ENCODE measurements around the gene SLC9A3.

SLC9A3 gene

GRCh38 chr5:425714-426113, 98.5 kb downstream of the SLC9A3 start:
- peak; percentile 55 to 68 (median 62) for DNase-seq
- Histone ChIP-seq H3K27ac (ENCODE audit: insufficient read depth in 1 of 2, low read depth in 1 of 2, low read length in 2 of 2, poor library complexity in 1 of 2, severe bottlenecking in 2 of 2) (no peak overlapping the region), H3K9me3 (ENCODE audit: control extremely low read depth in 1 of 5, control insufficient read depth in 4 of 5, insufficient read depth in 2 of 5, low read depth in 1 of 5, low read length in 4 of 5) (no peaks in the 10 kb centered on the region), H3K4me1 (ENCODE audit: control extremely low read depth in 1 of 4, control insufficient read depth in 4 of 4, insufficient read depth in 4 of 4, low read length in 3 of 4) (peaks cover 0 to 23% (median 0%) of the 10 kb centered on the region in 4 experiments), H3K4me3 (ENCODE audit: control insufficient read depth in 1 of 7, extremely low read depth in 1 of 7, insufficient read depth in 4 of 7, low read depth in 2 of 7, low read length in 6 of 7) (no peak overlapping the region), H3K36me3 (ENCODE audit: control insufficient read depth in 4 of 4, insufficient read depth in 4 of 4, low read length in 3 of 4) (peaks cover 0 to 62% (median 0%) of the 10 kb centered on the region in 4 experiments), H3K27me3 (replicated peaks in 2 of 5; ENCODE audit: control insufficient read depth in 4 of 5, insufficient read depth in 5 of 5, low read length in 4 of 5) (no peaks in the 10 kb centered on the region)
- ChIA-PET CTCF (interaction anchor here (0.7 to 2.4 kb wide), 17 partner anchors 8 to 238 kb away, joined by 3 to 24 read pairs (median 4); partner anchors contain the start of gene AHRR), POLR2A (interaction anchor here (1.3 kb wide), 1 partner anchor 109 kb away, joined by 5 read pairs; no protein-coding TSS in a partner anchor)
- 60% methylated on average over 1 of the region's 5 CpGs for WGBS (ENCODE audit: insufficient coverage)

- Histone ChIP-seq H3K9me3 (ENCODE audit: control extremely low read depth in 1 of 5, control insufficient read depth in 4 of 5, insufficient read depth in 2 of 5, low read depth in 1 of 5, low read length in 4 of 5) (no peaks in the 10 kb centered on the region), H3K36me3 (ENCODE audit: control insufficient read depth in 4 of 4, insufficient read depth in 4 of 4, low read length in 3 of 4) (peaks cover 0 to 62% (median 0%) of the 10 kb centered on the region in 4 experiments), H3K27me3 (replicated peaks in 2 of 5; ENCODE audit: control insufficient read depth in 4 of 5, insufficient read depth in 5 of 5, low read length in 4 of 5) (no peaks in the 10 kb centered on the region), H3K27ac (ENCODE audit: insufficient read depth in 1 of 2, low read depth in 1 of 2, low read length in 2 of 2, poor library complexity in 1 of 2, severe bottlenecking in 2 of 2) (no peak overlapping the region), H3K4me3 (ENCODE audit: control insufficient read depth in 1 of 7, extremely low read depth in 1 of 7, insufficient read depth in 4 of 7, low read depth in 2 of 7, low read length in 6 of 7) (no peak overlapping the region), H3K4me1 (ENCODE audit: control extremely low read depth in 1 of 4, control insufficient read depth in 4 of 4, insufficient read depth in 4 of 4, low read length in 3 of 4) (peaks cover 0 to 23% (median 0%) of the 10 kb centered on the region in 4 experiments)
- no peak for DNase-seq
- CTCF ChIA-PET: interaction anchor here (0.6 to 3.1 kb wide), 8 partner anchors 8 to 108 kb away, joined by 3 to 24 read pairs (median 6); partner anchors contain the start of gene AHRR
- POLR2A ChIA-PET: no interaction called here
- 77% methylated on average over 3 of the region's 11 CpGs for WGBS (ENCODE audit: insufficient coverage)
Measured at GRCh38 chr5:424301-425110, 99.7 kb downstream of the SLC9A3 start.

- WGBS (ENCODE audit: insufficient coverage): 95% methylated on average over 17 of the region's 24 CpGs
- Histone ChIP-seq H3K27ac (ENCODE audit: insufficient read depth in 1 of 2, low read depth in 1 of 2, low read length in 2 of 2, poor library complexity in 1 of 2, severe bottlenecking in 2 of 2) (no peak overlapping the region), H3K4me1 (ENCODE audit: control extremely low read depth in 1 of 4, control insufficient read depth in 4 of 4, insufficient read depth in 4 of 4, low read length in 3 of 4) (peaks cover 0 to 24% (median 0%) of the 10 kb centered on the region in 4 experiments), H3K36me3 (ENCODE audit: control insufficient read depth in 4 of 4, insufficient read depth in 4 of 4, low read length in 3 of 4) (peaks cover 0 to 61% (median 0%) of the 10 kb centered on the region in 4 experiments), H3K4me3 (ENCODE audit: control insufficient read depth in 1 of 7, extremely low read depth in 1 of 7, insufficient read depth in 4 of 7, low read depth in 2 of 7, low read length in 6 of 7) (no peak overlapping the region), H3K9me3 (ENCODE audit: control extremely low read depth in 1 of 5, control insufficient read depth in 4 of 5, insufficient read depth in 2 of 5, low read depth in 1 of 5, low read length in 4 of 5) (no peaks in the 10 kb centered on the region), H3K27me3 (replicated peaks in 2 of 5; ENCODE audit: control insufficient read depth in 4 of 5, insufficient read depth in 5 of 5, low read length in 4 of 5) (no peaks in the 10 kb centered on the region)
- POLR2A ChIA-PET: no interaction called here
- no peak for DNase-seq
- CTCF ChIA-PET: interaction anchor here (0.6 to 3.1 kb wide), 8 partner anchors 9 to 107 kb away, joined by 3 to 24 read pairs (median 6); partner anchors contain the start of gene AHRR
Measured at GRCh38 chr5:423626-424261, 100.5 kb downstream of the SLC9A3 start.

- peaks cover 0 to 30% (median 0%) of the 10 kb centered on the region in 4 experiments for H3K4me1 ChIP-seq (ENCODE audit: control extremely low read depth in 1 of 4, control insufficient read depth in 4 of 4, insufficient read depth in 4 of 4, low read length in 3 of 4)
- 86% methylated on average over 9 of the region's 9 CpGs for WGBS (ENCODE audit: insufficient coverage)
- H3K4me3 ChIP-seq (ENCODE audit: control insufficient read depth in 1 of 7, extremely low read depth in 1 of 7, insufficient read depth in 4 of 7, low read depth in 2 of 7, low read length in 6 of 7): no peak overlapping the region
- H3K27me3 ChIP-seq (replicated peaks in 2 of 5; ENCODE audit: control insufficient read depth in 4 of 5, insufficient read depth in 5 of 5, low read length in 4 of 5): no peaks in the 10 kb centered on the region
- no peaks in the 10 kb centered on the region for H3K9me3 ChIP-seq (ENCODE audit: control extremely low read depth in 1 of 5, control insufficient read depth in 4 of 5, insufficient read depth in 2 of 5, low read depth in 1 of 5, low read length in 4 of 5)
- POLR2A ChIA-PET: no interaction called here
- no peak overlapping the region for H3K27ac ChIP-seq (ENCODE audit: insufficient read depth in 1 of 2, low read depth in 1 of 2, low read length in 2 of 2, poor library complexity in 1 of 2, severe bottlenecking in 2 of 2)
- DNase-seq: no peak
- CTCF ChIA-PET: interaction anchor here (0.8 to 3.1 kb wide), 3 partner anchors 9 to 107 kb away, joined by 3 to 15 read pairs (median 4); no protein-coding TSS in a partner anchor
- H3K36me3 ChIP-seq (ENCODE audit: control insufficient read depth in 4 of 4, insufficient read depth in 4 of 4, low read length in 3 of 4): peaks cover 0 to 62% (median 0%) of the 10 kb centered on the region in 4 experiments
Measured at GRCh38 chr5:423233-423565, 101.0 kb downstream of the SLC9A3 start.

- 92% methylated on average over 32 of the region's 32 CpGs for WGBS (ENCODE audit: insufficient coverage)
- no peak for DNase-seq
- H3K9me3 ChIP-seq (ENCODE audit: control extremely low read depth in 1 of 5, control insufficient read depth in 4 of 5, insufficient read depth in 2 of 5, low read depth in 1 of 5, low read length in 4 of 5): no peaks in the 10 kb centered on the region
- ChIA-PET POLR2A (no interaction called here), CTCF (interaction anchor here (0.8 to 3.1 kb wide), 3 partner anchors 10 to 106 kb away, joined by 3 to 15 read pairs (median 4); no protein-coding TSS in a partner anchor)
- H3K4me3 ChIP-seq (ENCODE audit: control insufficient read depth in 1 of 7, extremely low read depth in 1 of 7, insufficient read depth in 4 of 7, low read depth in 2 of 7, low read length in 6 of 7): no peak overlapping the region
- peaks cover 0 to 57% (median 0%) of the 10 kb centered on the region in 4 experiments for H3K36me3 ChIP-seq (ENCODE audit: control insufficient read depth in 4 of 4, insufficient read depth in 4 of 4, low read length in 3 of 4)
- H3K4me1 ChIP-seq (ENCODE audit: control extremely low read depth in 1 of 4, control insufficient read depth in 4 of 4, insufficient read depth in 4 of 4, low read length in 3 of 4): peaks cover 0 to 34% (median 0%) of the 10 kb centered on the region in 4 experiments
- H3K27ac ChIP-seq (ENCODE audit: insufficient read depth in 1 of 2, low read depth in 1 of 2, low read length in 2 of 2, poor library complexity in 1 of 2, severe bottlenecking in 2 of 2): no peak overlapping the region
- no peaks in the 10 kb centered on the region for H3K27me3 ChIP-seq (replicated peaks in 2 of 5; ENCODE audit: control insufficient read depth in 4 of 5, insufficient read depth in 5 of 5, low read length in 4 of 5)
Measured at GRCh38 chr5:422323-423232, 101.7 kb downstream of the SLC9A3 start.

- WGBS (ENCODE audit: insufficient coverage): 92% methylated on average over 13 of the region's 13 CpGs
- H3K9me3 ChIP-seq (ENCODE audit: control extremely low read depth in 1 of 5, control insufficient read depth in 4 of 5, insufficient read depth in 2 of 5, low read depth in 1 of 5, low read length in 4 of 5): no peaks in the 10 kb centered on the region
- ChIA-PET POLR2A (no interaction called here), CTCF (interaction anchor here (3.1 kb wide), 1 partner anchor 10 kb away, joined by 15 read pairs; no protein-coding TSS in a partner anchor)
- no peaks in the 10 kb centered on the region for H3K27me3 ChIP-seq (replicated peaks in 2 of 5; ENCODE audit: control insufficient read depth in 4 of 5, insufficient read depth in 5 of 5, low read length in 4 of 5)
- peaks cover 0 to 54% (median 0%) of the 10 kb centered on the region in 4 experiments for H3K36me3 ChIP-seq (ENCODE audit: control insufficient read depth in 4 of 4, insufficient read depth in 4 of 4, low read length in 3 of 4)
- no peak overlapping the region for H3K4me3 ChIP-seq (ENCODE audit: control insufficient read depth in 1 of 7, extremely low read depth in 1 of 7, insufficient read depth in 4 of 7, low read depth in 2 of 7, low read length in 6 of 7)
- no peak for DNase-seq
- H3K4me1 ChIP-seq (ENCODE audit: control extremely low read depth in 1 of 4, control insufficient read depth in 4 of 4, insufficient read depth in 4 of 4, low read length in 3 of 4): peaks cover 0 to 41% (median 0%) of the 10 kb centered on the region in 4 experiments
- H3K27ac ChIP-seq (ENCODE audit: insufficient read depth in 1 of 2, low read depth in 1 of 2, low read length in 2 of 2, poor library complexity in 1 of 2, severe bottlenecking in 2 of 2): no peak overlapping the region
Measured at GRCh38 chr5:421901-422300, 102.3 kb downstream of the SLC9A3 start.
